ENCODE measurements around the gene ARHGAP5.

The ARHGAP5 gene

GRCh38 chr14:32185097-32185496, 108.0 kb downstream of the ARHGAP5 start:
- DNase-seq, result no peak

DNA sequence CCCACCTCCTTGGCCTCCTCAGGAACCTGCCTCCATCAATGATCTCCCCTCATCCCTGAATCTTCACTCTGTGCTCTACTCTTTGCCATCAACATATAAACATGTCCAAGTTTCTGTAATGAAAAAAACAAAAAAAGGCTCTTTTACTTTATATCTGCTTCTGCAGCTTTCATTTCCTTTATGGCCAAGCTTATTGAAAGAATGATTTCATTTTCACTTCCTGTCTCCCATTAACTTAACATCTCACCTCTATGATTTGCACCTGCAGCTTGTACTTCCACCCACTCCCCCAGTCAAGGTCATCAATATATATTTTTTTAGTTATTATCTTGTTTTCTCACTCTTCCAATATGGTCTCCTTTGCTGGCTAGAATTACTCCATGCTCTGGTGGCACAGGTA, 109.1 kb downstream of the ARHGAP5 start:
- no peak for DNase-seq

- no peak for DNase-seq
Measured at GRCh38 chr14:32189811-32190210, 112.7 kb downstream of the ARHGAP5 start.

DNA sequence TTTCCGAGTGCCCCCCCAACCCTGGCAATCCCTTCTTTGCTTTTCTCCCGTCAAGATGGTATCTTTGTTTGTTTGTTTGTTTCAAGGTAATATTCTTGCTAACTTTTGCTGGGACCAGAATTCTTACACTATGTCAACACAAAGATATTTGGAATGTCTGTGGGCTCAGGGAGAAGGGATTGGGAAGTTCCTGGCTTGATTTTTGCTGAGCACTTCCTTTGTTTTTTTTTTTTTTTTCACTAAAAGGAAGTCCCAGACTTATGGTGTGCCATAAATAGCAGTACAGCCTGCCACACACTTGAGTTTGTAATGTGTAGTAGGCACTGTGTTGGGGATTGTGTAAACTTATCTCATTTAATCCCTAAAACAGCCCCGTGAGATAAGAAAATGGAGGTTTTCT, 113.6 kb downstream of the ARHGAP5 start:
- no peak for DNase-seq

DNA sequence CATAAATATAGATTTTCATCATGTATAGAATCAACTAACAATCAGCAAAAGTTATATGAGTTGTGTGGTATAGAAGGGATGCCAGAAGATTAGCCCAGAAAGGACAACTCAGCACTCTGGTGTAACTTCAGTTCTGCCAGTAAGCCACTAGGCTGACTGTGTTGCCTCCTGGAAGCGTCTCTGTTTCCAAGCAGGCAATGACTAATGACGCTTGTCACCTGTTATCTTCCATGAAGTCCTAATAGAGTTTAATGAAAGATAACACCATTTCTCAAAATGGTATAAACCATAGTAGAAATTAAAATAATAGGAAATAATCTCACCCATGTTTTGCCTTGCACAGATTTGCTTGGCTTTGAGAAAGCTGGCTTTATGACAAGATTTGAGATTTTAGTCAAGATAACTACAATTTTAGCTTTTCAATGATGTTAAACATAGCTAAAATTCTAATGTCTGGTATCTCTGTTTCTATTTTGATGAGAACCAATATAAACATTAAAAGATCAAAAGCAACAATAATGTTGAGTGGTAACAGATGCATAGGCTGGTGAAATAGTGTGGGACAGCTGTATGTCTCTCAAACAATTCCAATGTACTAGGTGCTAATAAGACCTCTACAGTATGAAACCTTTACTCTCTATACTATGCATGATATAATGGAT, 115.7 kb downstream of the ARHGAP5 start:
- no peak for DNase-seq

- DNase-seq, result no peak
Measured at GRCh38 chr14:32193532-32193931, 116.4 kb downstream of the ARHGAP5 start.

DNA sequence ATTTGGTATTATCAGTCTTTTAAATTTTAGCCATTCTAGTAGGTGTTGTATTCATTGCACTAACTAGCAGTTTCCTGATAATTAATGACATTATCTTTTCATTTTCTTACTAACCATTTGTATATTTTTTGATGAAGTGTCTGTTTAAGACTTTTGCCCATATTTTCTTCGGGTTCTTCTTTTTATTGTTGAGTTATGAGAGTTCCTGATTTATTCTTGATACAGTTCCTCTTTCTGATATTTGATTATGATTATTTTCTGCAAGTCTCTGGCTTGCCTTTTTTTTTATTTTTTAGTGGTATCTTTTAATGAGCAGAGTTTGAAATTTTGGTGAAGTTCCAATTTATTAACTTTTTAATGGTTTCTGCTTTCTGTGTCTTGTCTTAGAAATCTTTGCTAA, 118.5 kb downstream of the ARHGAP5 start:
- no peak for DNase-seq

- DNase-seq, result no peak
Measured at GRCh38 chr14:32197919-32198318, 120.8 kb downstream of the ARHGAP5 start.

GRCh38 chr14:32200368-32201192, 123.5 kb downstream of the ARHGAP5 start:
- no peak for DNase-seq

GRCh38 chr14:32201193-32201815, 124.2 kb downstream of the ARHGAP5 start:
- DNase-seq, result peak; percentile 98

DNA sequence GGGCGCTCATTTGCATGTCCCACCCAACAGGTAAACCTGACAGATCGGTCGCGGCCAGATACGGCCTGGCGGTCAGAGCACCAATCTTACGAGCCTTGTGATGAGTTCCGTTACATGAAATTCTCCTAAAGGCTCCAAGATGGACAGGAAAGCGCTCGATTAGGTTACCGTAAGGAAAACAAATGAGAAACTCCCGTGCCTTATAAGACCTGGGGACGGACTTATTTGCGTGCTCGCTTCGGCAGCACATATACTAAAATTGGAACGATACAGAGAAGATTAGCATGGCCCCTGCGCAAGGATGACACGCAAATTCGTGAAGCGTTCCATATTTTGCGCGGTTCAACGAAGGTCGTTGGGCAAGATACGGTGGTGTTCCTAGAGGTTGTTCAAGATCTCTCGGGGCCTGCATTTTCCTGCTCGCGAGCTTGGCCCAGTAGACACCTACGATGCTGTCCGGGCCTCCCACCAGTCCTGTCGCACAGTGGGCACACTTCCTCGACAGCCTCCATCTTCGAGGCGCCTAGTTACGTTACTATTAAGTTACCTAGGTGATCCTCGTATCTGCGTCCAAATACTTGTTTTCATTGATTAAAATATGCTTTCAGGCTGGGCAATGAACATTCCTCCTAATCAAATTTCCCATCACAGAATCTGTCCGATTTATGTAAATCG, 124.8 kb downstream of the ARHGAP5 start, which contains the start of gene RNU6-7:
Gene RNU6-7 (plus strand): TSS at position 230 of the 675 bp plus-strand sequence.
- peak; percentile 70 for DNase-seq

GRCh38 chr14:32202491-32202997, 125.4 kb downstream of the ARHGAP5 start:
- no peak for DNase-seq

- peak; percentile 95 for DNase-seq
Measured at GRCh38 chr14:32202998-32203882, 126.1 kb downstream of the ARHGAP5 start, which contains the start of gene RNU6-8. TSS of gene RNU6-8 (minus strand) at chr14:32203269.

- no peak for DNase-seq
Measured at GRCh38 chr14:32203928-32204357, 126.8 kb downstream of the ARHGAP5 start.

- no peak for DNase-seq
Measured at GRCh38 chr14:32205554-32205953, 128.4 kb downstream of the ARHGAP5 start.

- DNase-seq, result no peak
Measured at GRCh38 chr14:32205984-32206383, 128.9 kb downstream of the ARHGAP5 start.

DNA sequence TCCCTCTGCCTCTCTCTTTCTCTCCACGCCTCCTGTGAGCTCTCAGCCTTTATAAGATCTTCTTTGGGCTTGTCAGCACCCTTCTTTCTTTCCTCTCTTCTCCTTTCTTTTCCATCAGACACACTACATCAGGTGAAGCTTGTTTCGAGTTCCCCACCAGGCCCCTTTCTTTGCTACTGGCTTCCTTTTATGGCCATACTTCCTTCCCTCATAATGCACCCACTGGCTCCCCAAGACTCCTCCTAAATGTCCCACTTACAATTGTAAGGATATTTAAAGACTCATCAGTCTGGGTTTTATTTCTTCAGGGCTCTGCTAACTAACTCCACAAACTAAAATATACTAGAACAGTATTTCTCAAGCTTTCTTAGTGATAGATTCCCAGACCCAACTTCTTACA, 129.4 kb downstream of the ARHGAP5 start:
- DNase-seq, result no peak

DNA sequence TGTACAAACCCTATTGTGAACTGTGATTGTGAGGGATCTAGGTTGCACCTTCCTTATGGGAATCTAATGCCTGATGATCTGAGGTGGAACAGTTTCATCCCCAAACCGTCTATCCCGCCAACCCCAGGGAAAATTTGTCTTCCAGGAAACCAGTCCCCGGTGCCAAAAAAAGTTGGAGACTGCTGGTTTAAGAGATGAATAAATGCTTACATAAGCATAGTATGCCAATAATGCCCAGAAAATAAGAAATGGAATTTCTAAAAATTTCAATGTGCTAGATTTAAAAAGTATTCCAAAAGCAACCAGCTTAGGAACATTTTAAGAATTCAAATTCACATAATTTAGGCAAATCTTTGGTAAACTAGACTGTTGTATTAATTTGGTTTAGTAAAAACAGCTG, 131.4 kb downstream of the ARHGAP5 start:
- no peak for DNase-seq

Data from islet precursor cell (in vitro differentiated cells).